Measurements from ENCODE around the gene MRPL9. TPM values are rescaled to one million over a fixed set of nuclear protein-coding genes. Genes with fewer than 3 reads are reported as not detected.

Gene MRPL9
- total RNA-seq, 1 donor from 2014 or later, result 66.1 TPM

DNA sequence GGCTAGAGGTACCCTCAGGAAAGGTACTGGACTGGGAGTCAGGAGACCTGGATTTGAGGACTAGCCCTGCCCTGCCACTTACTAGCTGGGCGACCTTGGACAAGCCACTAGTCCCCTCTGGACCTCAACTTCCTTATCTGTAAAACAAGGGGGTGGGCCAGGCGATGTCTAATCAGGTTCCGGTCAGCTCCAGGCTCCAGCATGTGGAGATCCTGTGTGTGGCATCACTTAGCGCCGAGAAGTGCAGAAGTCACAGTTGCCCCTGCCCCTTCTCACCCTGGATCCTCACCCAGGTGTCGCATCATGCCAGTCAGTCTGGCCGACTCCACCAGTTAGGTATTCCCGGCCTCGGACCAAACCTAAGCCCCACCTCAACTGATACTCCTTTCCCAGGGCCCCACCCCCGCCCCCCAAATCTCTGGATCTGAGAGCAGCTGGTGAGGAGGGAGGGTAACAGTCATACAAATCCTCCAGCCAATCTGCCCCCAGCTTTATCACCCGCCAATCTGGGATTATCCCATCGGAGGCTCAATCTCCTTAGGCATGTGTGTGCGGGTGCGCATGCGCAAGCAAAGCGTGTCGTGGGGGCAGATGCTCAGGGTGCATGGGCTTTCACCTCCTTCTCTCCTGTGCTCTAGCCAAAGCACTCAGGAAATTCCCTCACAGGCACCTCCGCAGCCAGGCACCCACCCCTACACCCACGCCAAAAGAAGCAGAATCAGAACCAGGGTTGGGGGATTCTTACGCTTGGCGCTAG is 52.1 kb downstream of the MRPL9 start:
- no peak for DNase-seq (ENCODE audit: low spot score)

- no peak for DNase-seq (ENCODE audit: low spot score)
Measured at GRCh38 chr1:151710187-151710840, 53.0 kb downstream of the MRPL9 start.

Other genes starting within 250 kb of the MRPL9 start
- 29.5 TPM for gene TUFT1, start 223.2 kb downstream of the MRPL9 start, total RNA-seq
- 48.9 TPM for gene SNX27, start 151.4 kb downstream of the MRPL9 start, total RNA-seq
- not detected for gene CELF3, start 46.7 kb downstream of the MRPL9 start, total RNA-seq
- not detected for gene RIIAD1, start 42.0 kb downstream of the MRPL9 start, total RNA-seq
- gene TDRKH, start 27.0 kb upstream of the MRPL9 start, total RNA-seq, result 12.3 TPM
- 0.31 TPM for gene LINGO4, start 41.9 kb upstream of the MRPL9 start, total RNA-seq
- 14.5 TPM for gene RORC, start 68.3 kb upstream of the MRPL9 start, total RNA-seq
- gene C2CD4D, start 76.3 kb upstream of the MRPL9 start, total RNA-seq, result 1.4 TPM
- gene THEM5, start 90.2 kb upstream of the MRPL9 start, total RNA-seq, result not detected
- 28.2 TPM for gene THEM4, start 146.0 kb upstream of the MRPL9 start, total RNA-seq
- 152 TPM for gene S100A10, start 230.4 kb upstream of the MRPL9 start, total RNA-seq

Data from ureter (tissue), 1 donor.